ENCODE data around the gene NOL4L. TPM values are rescaled to one million over a fixed set of nuclear protein-coding genes. Genes with fewer than 3 reads are reported as not detected.

The NOL4L gene
- polyA plus RNA-seq, 1 donor (not counting 4 experiments of a cell fraction or from before 2014, with no cell fraction given), result 1.0 TPM

DNA sequence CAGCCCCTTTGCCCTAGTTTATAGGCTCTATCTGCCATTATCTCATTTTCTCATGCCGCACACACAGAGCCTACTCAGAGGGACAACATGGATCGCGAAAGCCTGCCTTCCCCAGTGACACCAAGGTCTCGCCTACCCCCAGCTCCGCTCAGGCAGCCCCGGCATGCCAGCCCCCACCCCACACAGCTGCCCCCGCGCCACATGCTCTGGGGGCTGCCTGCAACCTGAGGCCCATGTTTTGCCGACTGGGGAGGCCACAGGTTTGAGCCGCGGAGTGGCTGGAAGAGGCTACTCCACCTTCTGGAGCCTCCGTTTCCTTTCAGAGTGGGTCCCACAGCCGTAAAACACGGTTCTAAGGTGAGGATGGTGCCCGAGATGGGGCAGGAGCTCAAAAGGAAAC lies 124.9 kb downstream of the NOL4L start:
- Histone ChIP-seq H4K20me1 (ENCODE audit: control insufficient read depth, extremely low read depth, insufficient read depth, low read length) (no peaks in the 10 kb centered on the region), H3K9ac (ENCODE audit: control insufficient read depth, extremely low read depth, insufficient read depth, low read length) (no peak overlapping the region), H3K27ac (ENCODE audit: control insufficient read depth, insufficient read depth, low read length) (no peak overlapping the region), H2AFZ (ENCODE audit: control insufficient read depth, low read length) (no peak overlapping the region), H3K4me1 (ENCODE audit: control insufficient read depth, extremely low read depth, insufficient read depth, low read length) (no peaks in the 10 kb centered on the region), H3K79me2 (ENCODE audit: control insufficient read depth, insufficient read depth, low read length) (no peaks in the 10 kb centered on the region), H3K9me3 (ENCODE audit: control insufficient read depth, low read depth, low read length) (no peaks in the 10 kb centered on the region), H3K36me3 (ENCODE audit: control insufficient read depth in 2 of 2, extremely low read depth in 1 of 2, insufficient read depth in 2 of 2, low read length in 2 of 2) (no peaks in the 10 kb centered on the region), H3K4me2 (ENCODE audit: control insufficient read depth, extremely low read depth, insufficient read depth, low read depth, low read length) (no peak overlapping the region), H3K4me3 (ENCODE audit: control insufficient read depth in 2 of 3, extremely low read depth in 1 of 3, insufficient read depth in 2 of 3, low read depth in 1 of 3, low read length in 3 of 3) (no peak overlapping the region), H3K27me3 (ENCODE audit: control insufficient read depth, extremely low read depth, insufficient read depth, low read length) (no peaks in the 10 kb centered on the region), H3K9me1 (ENCODE audit: control insufficient read depth, extremely low read depth, insufficient read depth, low read length) (no peaks in the 10 kb centered on the region)
- TF ChIP-seq EZH2 (IDR thresholded peaks at IDR 0.05; ENCODE audit: low read length), result no peak
- TF ChIP-seq, protein P1, sequence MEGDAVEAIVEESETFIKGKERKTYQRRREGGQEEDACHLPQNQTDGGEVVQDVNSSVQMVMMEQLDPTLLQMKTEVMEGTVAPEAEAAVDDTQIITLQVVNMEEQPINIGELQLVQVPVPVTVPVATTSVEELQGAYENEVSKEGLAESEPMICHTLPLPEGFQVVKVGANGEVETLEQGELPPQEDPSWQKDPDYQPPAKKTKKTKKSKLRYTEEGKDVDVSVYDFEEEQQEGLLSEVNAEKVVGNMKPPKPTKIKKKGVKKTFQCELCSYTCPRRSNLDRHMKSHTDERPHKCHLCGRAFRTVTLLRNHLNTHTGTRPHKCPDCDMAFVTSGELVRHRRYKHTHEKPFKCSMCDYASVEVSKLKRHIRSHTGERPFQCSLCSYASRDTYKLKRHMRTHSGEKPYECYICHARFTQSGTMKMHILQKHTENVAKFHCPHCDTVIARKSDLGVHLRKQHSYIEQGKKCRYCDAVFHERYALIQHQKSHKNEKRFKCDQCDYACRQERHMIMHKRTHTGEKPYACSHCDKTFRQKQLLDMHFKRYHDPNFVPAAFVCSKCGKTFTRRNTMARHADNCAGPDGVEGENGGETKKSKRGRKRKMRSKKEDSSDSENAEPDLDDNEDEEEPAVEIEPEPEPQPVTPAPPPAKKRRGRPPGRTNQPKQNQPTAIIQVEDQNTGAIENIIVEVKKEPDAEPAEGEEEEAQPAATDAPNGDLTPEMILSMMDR (optimal IDR thresholded peaks at IDR 0.05 in 1 of 3, IDR thresholded peaks at IDR 0.05 in 1 of 3, conservative IDR thresholded peaks at IDR 0.05 in 1 of 3; ENCODE audit: extremely low read depth in 1 of 3, insufficient read depth in 2 of 3, low read length in 3 of 3), result no peak
- DNase-seq (ENCODE audit: low read depth, low spot score), result no peak
- dilution Hi-C loops (cut with MboI; ENCODE audit: extremely low pct_ligation_motif_present, low sequenced_read_pairs), result no loop called here
- FAIRE-seq, result no peak

DNA sequence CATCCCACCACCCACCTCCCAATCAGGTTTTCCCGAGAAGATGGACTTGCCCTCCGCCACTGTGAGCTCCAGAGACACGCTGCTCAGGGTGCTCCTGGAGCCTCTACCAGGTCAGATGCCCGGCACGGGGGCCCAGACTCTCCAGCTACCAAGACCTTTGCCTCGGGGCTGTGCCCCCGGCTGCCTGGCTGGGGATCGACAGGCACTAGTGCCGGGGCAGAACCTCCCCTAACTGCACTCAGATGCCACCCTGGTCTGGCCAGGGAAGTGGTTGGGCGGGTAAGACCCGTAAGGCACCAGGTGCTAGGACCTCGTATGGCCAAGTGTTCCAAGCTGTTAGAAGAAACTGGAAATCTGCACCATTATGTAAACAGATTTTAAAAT lies 126.3 kb downstream of the NOL4L start:
- DNase-seq (ENCODE audit: low read depth, low spot score) (no peak), FAIRE-seq (no peak)
- Histone ChIP-seq H3K36me3 (ENCODE audit: control insufficient read depth in 2 of 2, extremely low read depth in 1 of 2, insufficient read depth in 2 of 2, low read length in 2 of 2) (no peaks in the 10 kb centered on the region), H3K79me2 (ENCODE audit: control insufficient read depth, insufficient read depth, low read length) (no peaks in the 10 kb centered on the region), H4K20me1 (ENCODE audit: control insufficient read depth, extremely low read depth, insufficient read depth, low read length) (no peaks in the 10 kb centered on the region), H3K4me1 (ENCODE audit: control insufficient read depth, extremely low read depth, insufficient read depth, low read length) (no peaks in the 10 kb centered on the region), H3K4me3 (ENCODE audit: control insufficient read depth in 2 of 3, extremely low read depth in 1 of 3, insufficient read depth in 2 of 3, low read depth in 1 of 3, low read length in 3 of 3) (no peak overlapping the region), H3K27ac (ENCODE audit: control insufficient read depth, insufficient read depth, low read length) (no peak overlapping the region), H3K27me3 (ENCODE audit: control insufficient read depth, extremely low read depth, insufficient read depth, low read length) (no peaks in the 10 kb centered on the region), H3K9me1 (ENCODE audit: control insufficient read depth, extremely low read depth, insufficient read depth, low read length) (no peaks in the 10 kb centered on the region), H3K4me2 (ENCODE audit: control insufficient read depth, extremely low read depth, insufficient read depth, low read depth, low read length) (no peak overlapping the region), H2AFZ (ENCODE audit: control insufficient read depth, low read length) (no peak overlapping the region), H3K9me3 (ENCODE audit: control insufficient read depth, low read depth, low read length) (no peaks in the 10 kb centered on the region), H3K9ac (ENCODE audit: control insufficient read depth, extremely low read depth, insufficient read depth, low read length) (no peak overlapping the region)
- dilution Hi-C loops (cut with MboI; ENCODE audit: extremely low pct_ligation_motif_present, low sequenced_read_pairs), result no loop called here
- TF ChIP-seq, protein P1 (optimal IDR thresholded peaks at IDR 0.05 in 1 of 3, IDR thresholded peaks at IDR 0.05 in 1 of 3, conservative IDR thresholded peaks at IDR 0.05 in 1 of 3; ENCODE audit: extremely low read depth in 1 of 3, insufficient read depth in 2 of 3, low read length in 3 of 3), result no peak
- TF ChIP-seq EZH2 (IDR thresholded peaks at IDR 0.05; ENCODE audit: low read length), result no peak

Measured in keratinocyte (primary cell).